GM12874 (cell line): ENCODE data around the gene LPAR3.

Source experiments
- TF ChIP-seq, protein P1 (sequence below): IDR thresholded peaks from 2 replicates; pipeline ENCODE4 v1.5.1; 2011; ENCODE audit warnings: low read depth, mild to moderate bottlenecking, control low read depth, low read length, moderate library complexity; ENCODE audit not compliant: insufficient read depth

Gene LPAR3

DNA sequence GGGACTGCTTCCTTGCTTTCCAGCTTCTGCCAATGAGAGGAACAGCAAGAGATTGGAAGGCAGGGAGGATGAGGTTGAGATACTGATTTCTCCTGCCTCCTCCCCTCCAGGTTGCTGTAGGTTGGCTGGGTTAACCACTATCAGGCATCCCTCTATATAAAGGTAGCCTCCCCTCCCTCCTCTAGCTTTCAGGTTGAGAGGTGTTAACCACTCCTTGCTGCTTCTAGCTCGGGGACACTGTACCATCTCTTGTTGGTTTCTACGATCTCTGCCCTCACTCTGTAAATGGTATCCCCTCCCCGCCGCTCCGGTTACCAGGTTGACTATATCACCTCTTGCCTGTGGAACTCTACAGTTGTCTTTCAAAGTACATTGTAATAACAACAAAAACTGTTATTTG is 16.7 kb downstream of the LPAR3 start:
- TF ChIP-seq, protein P1, sequence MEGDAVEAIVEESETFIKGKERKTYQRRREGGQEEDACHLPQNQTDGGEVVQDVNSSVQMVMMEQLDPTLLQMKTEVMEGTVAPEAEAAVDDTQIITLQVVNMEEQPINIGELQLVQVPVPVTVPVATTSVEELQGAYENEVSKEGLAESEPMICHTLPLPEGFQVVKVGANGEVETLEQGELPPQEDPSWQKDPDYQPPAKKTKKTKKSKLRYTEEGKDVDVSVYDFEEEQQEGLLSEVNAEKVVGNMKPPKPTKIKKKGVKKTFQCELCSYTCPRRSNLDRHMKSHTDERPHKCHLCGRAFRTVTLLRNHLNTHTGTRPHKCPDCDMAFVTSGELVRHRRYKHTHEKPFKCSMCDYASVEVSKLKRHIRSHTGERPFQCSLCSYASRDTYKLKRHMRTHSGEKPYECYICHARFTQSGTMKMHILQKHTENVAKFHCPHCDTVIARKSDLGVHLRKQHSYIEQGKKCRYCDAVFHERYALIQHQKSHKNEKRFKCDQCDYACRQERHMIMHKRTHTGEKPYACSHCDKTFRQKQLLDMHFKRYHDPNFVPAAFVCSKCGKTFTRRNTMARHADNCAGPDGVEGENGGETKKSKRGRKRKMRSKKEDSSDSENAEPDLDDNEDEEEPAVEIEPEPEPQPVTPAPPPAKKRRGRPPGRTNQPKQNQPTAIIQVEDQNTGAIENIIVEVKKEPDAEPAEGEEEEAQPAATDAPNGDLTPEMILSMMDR = no peak

DNA sequence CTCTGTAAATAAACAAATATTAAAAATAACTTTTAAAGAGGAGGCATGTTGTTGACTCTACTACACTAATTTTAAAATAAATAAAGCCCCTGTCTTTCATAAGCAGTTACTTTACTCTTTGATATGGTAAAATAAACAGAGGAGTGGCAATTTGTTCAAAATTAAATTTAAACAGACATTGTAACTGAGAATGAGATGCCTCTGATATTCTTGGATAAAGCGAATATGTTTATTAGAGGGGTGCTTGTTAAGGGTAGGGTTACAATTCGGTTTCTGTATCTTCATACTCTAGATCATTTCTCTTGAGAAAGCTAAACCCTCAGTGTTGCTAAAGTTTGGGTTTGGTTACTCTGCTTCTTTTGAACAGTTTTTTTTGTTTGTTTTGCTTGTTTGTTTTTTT is 19.6 kb downstream of the LPAR3 start:
- TF ChIP-seq, protein P1 = no peak

GRCh38 chr1:84872696-84873355 is 20.2 kb downstream of the LPAR3 start:
- TF ChIP-seq, protein P1 = no peak

- TF ChIP-seq, protein P1 = no peak
Observed at GRCh38 chr1:84871181-84871580, 21.8 kb downstream of the LPAR3 start.

- TF ChIP-seq, protein P1 = no peak
Observed at GRCh38 chr1:84870591-84870990, 22.4 kb downstream of the LPAR3 start.

DNA sequence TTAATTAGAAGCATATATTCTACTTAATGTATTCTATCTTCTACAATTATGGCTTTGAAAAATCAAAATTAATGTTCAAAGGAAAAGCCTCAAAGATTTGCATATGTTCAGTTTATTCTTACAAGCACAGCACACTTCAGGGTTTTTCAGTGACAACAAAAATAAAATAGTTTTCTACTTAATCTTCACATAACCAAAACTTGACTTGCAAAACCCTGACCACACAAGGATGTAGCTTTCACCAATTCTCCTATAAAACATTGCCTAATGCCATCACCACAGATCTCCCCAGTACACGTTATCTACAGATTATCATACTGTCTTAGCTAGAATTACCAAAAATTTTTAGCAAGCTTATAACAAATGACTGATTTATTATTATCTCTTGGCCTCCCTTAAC is 23.3 kb downstream of the LPAR3 start:
- TF ChIP-seq, protein P1 = no peak

GRCh38 chr1:84862810-84863251 is 30.2 kb downstream of the LPAR3 start:
- TF ChIP-seq, protein P1 = no peak
